BE2C (cell line): ENCODE measurements around the gene RTN4R.

Experiments
- DNase-seq: peaks from one replicate; pipeline ENCODE4 v3.0.0-alpha.2; 2020
- H3K27me3 ChIP-seq: fragments of 250-450 bp; sonication (Bioruptor Pico); 2 replicates; pipeline ENCODE4 v1.5.1; 2020; ENCODE audit warnings: mild to moderate bottlenecking
- H3K36me3 ChIP-seq: fragments of 250-450 bp; sonication (Bioruptor Pico); 2 replicates; pipeline ENCODE4 v1.5.1; 2020; ENCODE audit warnings: mild to moderate bottlenecking
- H3K4me1 ChIP-seq: fragments of 250-450 bp; sonication (Bioruptor Pico); 2 replicates; pipeline ENCODE4 v1.5.1; 2020
- H3K4me3 ChIP-seq: 2 replicates; pipeline ENCODE4 v1.5.1; 2011; ENCODE audit warnings: low read depth, low read length
- H3K9me3 ChIP-seq: fragments of 250-450 bp; sonication (Bioruptor Pico); 2 replicates; pipeline ENCODE4 v1.5.1; 2020
- TF ChIP-seq, protein P1 (sequence below): IDR thresholded peaks from 2 replicates; pipeline ENCODE4 v1.5.1; 2012; ENCODE audit warnings: mild to moderate bottlenecking, low read depth, low read length

Gene RTN4R

DNA sequence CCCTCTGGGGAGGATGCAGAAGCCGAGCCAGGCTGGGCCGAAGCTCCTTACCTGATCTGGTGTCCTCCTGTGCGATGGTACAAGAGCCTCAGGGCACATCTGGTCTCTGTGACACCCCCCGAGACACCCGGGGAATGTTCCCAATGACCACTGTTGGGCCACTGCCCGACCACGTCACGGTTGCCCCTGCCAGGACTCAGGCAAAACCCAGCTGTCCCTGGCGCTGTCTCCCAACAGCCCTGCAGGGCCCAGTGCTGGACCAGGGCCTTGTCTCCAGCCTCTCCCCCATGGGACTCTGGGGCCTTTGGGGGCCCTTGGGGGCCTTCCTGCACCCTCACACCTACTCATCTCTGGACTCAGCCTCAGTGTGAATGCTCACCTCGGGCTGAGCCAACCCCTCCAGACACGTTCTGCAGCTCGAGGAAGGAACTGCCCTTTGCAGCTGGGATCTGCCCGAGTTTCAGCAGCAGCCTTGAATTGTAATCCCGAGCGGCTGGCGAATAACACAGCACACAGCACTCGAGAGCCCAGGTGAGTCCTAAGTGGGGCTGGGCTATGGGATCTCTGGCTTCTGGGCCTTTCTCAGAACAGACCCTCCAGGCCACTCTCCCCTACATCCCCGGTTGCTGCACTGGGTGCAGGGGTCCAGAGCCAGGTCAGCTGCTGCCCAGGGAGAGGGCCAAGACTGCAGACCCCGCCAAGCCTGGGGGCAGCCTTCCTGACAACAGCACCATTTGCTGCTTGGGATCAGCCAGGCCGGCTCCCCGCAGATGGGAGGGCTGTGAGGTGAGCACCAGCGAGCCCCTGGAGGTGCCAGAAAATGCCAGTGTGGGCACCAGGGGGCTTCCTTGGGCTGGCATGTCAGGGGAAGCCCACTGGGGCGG is 39.8 kb downstream of the RTN4R start:
- H3K4me1 ChIP-seq = no peaks in the 10 kb centered on the region
- no peak overlapping the region for H3K4me3 ChIP-seq
- H3K27me3 ChIP-seq = no peaks in the 10 kb centered on the region
- no peak for DNase-seq
- no peaks in the 10 kb centered on the region for H3K36me3 ChIP-seq
- H3K9me3 ChIP-seq = no peaks in the 10 kb centered on the region
- TF ChIP-seq, protein P1, sequence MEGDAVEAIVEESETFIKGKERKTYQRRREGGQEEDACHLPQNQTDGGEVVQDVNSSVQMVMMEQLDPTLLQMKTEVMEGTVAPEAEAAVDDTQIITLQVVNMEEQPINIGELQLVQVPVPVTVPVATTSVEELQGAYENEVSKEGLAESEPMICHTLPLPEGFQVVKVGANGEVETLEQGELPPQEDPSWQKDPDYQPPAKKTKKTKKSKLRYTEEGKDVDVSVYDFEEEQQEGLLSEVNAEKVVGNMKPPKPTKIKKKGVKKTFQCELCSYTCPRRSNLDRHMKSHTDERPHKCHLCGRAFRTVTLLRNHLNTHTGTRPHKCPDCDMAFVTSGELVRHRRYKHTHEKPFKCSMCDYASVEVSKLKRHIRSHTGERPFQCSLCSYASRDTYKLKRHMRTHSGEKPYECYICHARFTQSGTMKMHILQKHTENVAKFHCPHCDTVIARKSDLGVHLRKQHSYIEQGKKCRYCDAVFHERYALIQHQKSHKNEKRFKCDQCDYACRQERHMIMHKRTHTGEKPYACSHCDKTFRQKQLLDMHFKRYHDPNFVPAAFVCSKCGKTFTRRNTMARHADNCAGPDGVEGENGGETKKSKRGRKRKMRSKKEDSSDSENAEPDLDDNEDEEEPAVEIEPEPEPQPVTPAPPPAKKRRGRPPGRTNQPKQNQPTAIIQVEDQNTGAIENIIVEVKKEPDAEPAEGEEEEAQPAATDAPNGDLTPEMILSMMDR = no peak

DNA sequence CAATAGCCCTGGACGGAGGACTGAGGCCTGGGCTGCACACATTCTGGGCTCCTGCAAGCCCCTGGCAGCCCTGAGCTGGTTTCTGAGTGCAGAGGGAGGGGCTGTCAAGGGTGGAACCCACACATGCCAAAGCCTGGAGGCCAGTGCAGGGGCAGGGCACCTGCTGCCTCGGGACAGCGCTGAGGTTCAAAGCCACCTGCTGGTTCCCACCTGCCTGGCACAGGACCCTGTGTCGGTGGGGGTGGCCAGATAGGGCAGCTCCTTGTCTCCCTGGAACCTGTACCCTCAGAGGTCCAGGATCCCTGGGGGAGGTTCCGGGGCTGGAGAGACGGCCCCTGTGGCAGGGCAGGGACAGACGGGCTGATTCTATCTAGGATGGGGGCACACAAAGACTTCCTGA is 40.8 kb downstream of the RTN4R start:
- no peak for DNase-seq
- H3K36me3 ChIP-seq = no peaks in the 10 kb centered on the region
- no peak overlapping the region for H3K4me3 ChIP-seq
- no peaks in the 10 kb centered on the region for H3K9me3 ChIP-seq
- TF ChIP-seq, protein P1 = no peak
- no peaks in the 10 kb centered on the region for H3K27me3 ChIP-seq
- H3K4me1 ChIP-seq = no peaks in the 10 kb centered on the region

DNA sequence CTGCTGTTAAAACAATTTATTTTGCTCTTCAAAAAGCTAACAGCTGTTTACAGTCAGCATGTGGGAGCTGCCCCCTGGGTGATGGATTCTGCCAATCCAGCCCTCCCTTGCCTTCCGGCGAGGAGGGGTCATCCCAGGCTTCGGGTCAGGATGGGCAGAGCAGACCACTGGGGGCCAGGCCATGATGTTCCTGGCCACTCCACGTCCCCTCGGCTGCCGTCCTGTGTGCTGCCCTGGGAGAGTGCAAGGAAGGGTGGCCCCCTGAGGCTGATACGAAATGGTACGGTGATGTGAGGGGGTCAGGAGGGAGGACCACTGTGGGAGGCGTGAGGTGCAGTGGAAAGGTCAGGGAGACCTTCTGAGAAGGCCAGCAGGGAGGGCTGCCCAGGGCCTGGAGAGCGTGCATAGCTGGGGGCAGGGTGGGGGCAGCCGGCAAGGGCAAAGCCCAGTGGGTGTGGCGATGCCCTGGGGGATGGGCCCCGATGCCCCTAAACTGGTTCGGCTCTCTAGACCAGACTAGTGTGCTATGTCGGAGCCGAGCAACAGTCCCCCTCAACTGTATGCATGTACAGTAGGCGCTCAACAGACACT is 41.3 kb downstream of the RTN4R start:
- no peaks in the 10 kb centered on the region for H3K36me3 ChIP-seq
- no peaks in the 10 kb centered on the region for H3K4me1 ChIP-seq
- TF ChIP-seq, protein P1 = no peak
- no peaks in the 10 kb centered on the region for H3K27me3 ChIP-seq
- DNase-seq = no peak
- no peak overlapping the region for H3K4me3 ChIP-seq
- no peaks in the 10 kb centered on the region for H3K9me3 ChIP-seq

DNA sequence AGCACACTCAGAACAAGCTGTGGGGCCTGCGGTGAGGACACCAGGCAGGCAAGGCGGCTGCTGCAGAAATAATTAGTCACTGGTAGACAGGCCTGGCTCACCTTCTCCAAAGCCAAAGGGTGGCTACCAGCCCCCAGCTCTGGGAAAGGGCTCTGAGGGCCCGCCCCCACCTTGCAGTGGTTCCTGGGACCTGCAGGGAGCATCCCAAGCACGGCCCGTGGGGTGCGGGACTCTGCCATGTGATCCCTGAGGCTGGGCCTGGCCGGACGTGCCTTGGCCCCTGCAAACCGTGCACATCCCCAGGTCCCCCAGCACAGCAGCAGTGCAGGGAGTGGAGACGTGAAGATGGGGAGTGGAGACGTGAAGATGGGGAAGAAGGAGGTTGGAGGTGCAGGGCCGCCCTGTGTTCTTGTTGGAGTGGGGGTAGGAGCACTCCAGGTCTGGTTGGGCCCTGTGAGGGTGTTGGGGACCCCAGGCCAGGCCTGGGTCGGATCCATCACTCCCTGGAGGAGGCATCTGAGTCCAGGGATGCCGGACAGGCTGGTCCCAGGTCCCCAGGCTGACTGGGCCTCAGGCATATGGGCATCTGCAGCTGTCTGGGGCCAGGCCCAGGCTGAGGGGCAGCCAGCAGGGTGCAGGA is 41.9 kb downstream of the RTN4R start:
- DNase-seq = no peak
- no peaks in the 10 kb centered on the region for H3K36me3 ChIP-seq
- H3K4me1 ChIP-seq = no peaks in the 10 kb centered on the region
- no peaks in the 10 kb centered on the region for H3K9me3 ChIP-seq
- no peaks in the 10 kb centered on the region for H3K27me3 ChIP-seq
- TF ChIP-seq, protein P1 = no peak
- H3K4me3 ChIP-seq = no peak overlapping the region

DNA sequence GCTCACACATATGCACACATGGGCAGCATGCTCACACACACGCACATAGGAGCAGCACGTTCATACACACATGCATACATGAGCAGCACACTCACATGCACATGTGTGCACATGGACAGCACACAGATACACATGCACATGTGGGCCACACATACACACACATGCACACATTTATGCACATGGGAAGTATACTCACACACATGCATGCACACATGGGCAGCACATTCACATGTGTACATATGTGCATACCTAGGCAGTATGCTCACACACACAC is 42.5 kb downstream of the RTN4R start:
- Histone ChIP-seq H3K36me3 (no peaks in the 10 kb centered on the region), H3K4me3 (no peak overlapping the region), H3K27me3 (no peaks in the 10 kb centered on the region), H3K4me1 (no peaks in the 10 kb centered on the region), H3K9me3 (no peaks in the 10 kb centered on the region)
- TF ChIP-seq, protein P1 = no peak
- DNase-seq = no peak
